ENCODE data around the gene ASF1A. TPM values are rescaled to one million over a fixed set of nuclear protein-coding genes. Genes with fewer than 3 reads are reported as not detected.

Gene ASF1A
- total RNA-seq, 1 experiment from 2014 or later = 17.2 TPM

- no peaks in the 10 kb centered on the region for H3K27me3 Mint-ChIP-seq (ENCODE audit: unreplicated experiment)
- no peak overlapping the region for H3K27ac Mint-ChIP-seq (ENCODE audit: unreplicated experiment)
- no peaks in the 10 kb centered on the region for H3K9me3 Mint-ChIP-seq (ENCODE audit: low read depth, unreplicated experiment)
- no peak overlapping the region for H3K4me3 Mint-ChIP-seq (ENCODE audit: low read depth, unreplicated experiment)
- CTCF ChIA-PET = no interaction called here
- TF ChIP-seq CTCF (IDR thresholded peaks at IDR 0.05; ENCODE audit: unreplicated experiment) = no peak
- intact Hi-C loops (cut with micrococcal nuclease; ENCODE audit: unreplicated experiment) = no loop called here
- H3K4me1 Mint-ChIP-seq (ENCODE audit: low read depth, unreplicated experiment) = no peaks in the 10 kb centered on the region
- DNase-seq = no peak
- H3K36me3 Mint-ChIP-seq (ENCODE audit: insufficient read depth, unreplicated experiment) = peaks cover 13% of the 10 kb centered on the region
- BruUV-seq (replicated peaks) = no TSS peak
These were observed 27.1 kb downstream of the ASF1A start for GRCh38 chr6:118921084-118921483.

- no TSS peak for BruUV-seq (replicated peaks)
- no peaks in the 10 kb centered on the region for H3K27me3 Mint-ChIP-seq (ENCODE audit: unreplicated experiment)
- no peak overlapping the region for H3K4me3 Mint-ChIP-seq (ENCODE audit: low read depth, unreplicated experiment)
- no peak overlapping the region for H3K27ac Mint-ChIP-seq (ENCODE audit: unreplicated experiment)
- no peaks in the 10 kb centered on the region for H3K9me3 Mint-ChIP-seq (ENCODE audit: low read depth, unreplicated experiment)
- CTCF ChIA-PET = no interaction called here
- H3K36me3 Mint-ChIP-seq (ENCODE audit: insufficient read depth, unreplicated experiment) = peaks cover 16% of the 10 kb centered on the region
- intact Hi-C loops (cut with micrococcal nuclease; ENCODE audit: unreplicated experiment) = no loop called here
- TF ChIP-seq CTCF (IDR thresholded peaks at IDR 0.05; ENCODE audit: unreplicated experiment) = no peak
- H3K4me1 Mint-ChIP-seq (ENCODE audit: low read depth, unreplicated experiment) = no peaks in the 10 kb centered on the region
- DNase-seq = no peak
These were observed 29.1 kb downstream of the ASF1A start for GRCh38 chr6:118923035-118923434.

GRCh38 chr6:118930680-118931079 lies 36.7 kb downstream of the ASF1A start:
- no peak overlapping the region for H3K27ac Mint-ChIP-seq (ENCODE audit: unreplicated experiment)
- CTCF ChIA-PET = no interaction called here
- no peak for TF ChIP-seq CTCF (IDR thresholded peaks at IDR 0.05; ENCODE audit: unreplicated experiment)
- peaks cover 24% of the 10 kb centered on the region for H3K4me1 Mint-ChIP-seq (ENCODE audit: low read depth, unreplicated experiment)
- H3K4me3 Mint-ChIP-seq (ENCODE audit: low read depth, unreplicated experiment) = no peak overlapping the region
- no peak for DNase-seq
- no peaks in the 10 kb centered on the region for H3K9me3 Mint-ChIP-seq (ENCODE audit: low read depth, unreplicated experiment)
- no peaks in the 10 kb centered on the region for H3K27me3 Mint-ChIP-seq (ENCODE audit: unreplicated experiment)
- peaks cover 33% of the 10 kb centered on the region for H3K36me3 Mint-ChIP-seq (ENCODE audit: insufficient read depth, unreplicated experiment)
- intact Hi-C loops (cut with micrococcal nuclease; ENCODE audit: unreplicated experiment) = loop anchor here (5.0 kb wide), 1 partner anchor 33 kb away; no protein-coding TSS in a partner anchor
- BruUV-seq (replicated peaks) = no TSS peak

GRCh38 chr6:118931436-118931835 lies 37.5 kb downstream of the ASF1A start:
- BruUV-seq (replicated peaks) = no TSS peak
- Mint-ChIP-seq H3K27me3 (ENCODE audit: unreplicated experiment) (no peaks in the 10 kb centered on the region), H3K27ac (ENCODE audit: unreplicated experiment) (no peak overlapping the region), H3K4me1 (ENCODE audit: low read depth, unreplicated experiment) (peaks cover 30% of the 10 kb centered on the region), H3K36me3 (ENCODE audit: insufficient read depth, unreplicated experiment) (peaks cover 36% of the 10 kb centered on the region), H3K4me3 (ENCODE audit: low read depth, unreplicated experiment) (no peak overlapping the region), H3K9me3 (ENCODE audit: low read depth, unreplicated experiment) (peaks cover 2% of the 10 kb centered on the region)
- CTCF ChIA-PET = no interaction called here
- DNase-seq = no peak
- no peak for TF ChIP-seq CTCF (IDR thresholded peaks at IDR 0.05; ENCODE audit: unreplicated experiment)
- intact Hi-C loops (cut with micrococcal nuclease; ENCODE audit: unreplicated experiment) = loop anchor here (5.0 kb wide), 1 partner anchor 34 kb away; no protein-coding TSS in a partner anchor
